GM18873 (cell line): ENCODE results near the gene SEMA4C.

ENCODE experiments used
- ATAC-seq: cut with Tn5 transposase; IDR thresholded peaks from one replicate; pipeline ENCODE4 v1.9.1; 2021; ENCODE audit warnings: mild to moderate bottlenecking, moderate library complexity, moderate number of reproducible peaks; ENCODE audit not compliant: unreplicated experiment, low FRiP score

Gene SEMA4C

GRCh38 chr2:96883306-96883705, 13.4 kb upstream of the SEMA4C start:
- no peak for ATAC-seq

- no peak for ATAC-seq
These were observed 13.0 kb upstream of the SEMA4C start for GRCh38 chr2:96882906-96883305.

DNA sequence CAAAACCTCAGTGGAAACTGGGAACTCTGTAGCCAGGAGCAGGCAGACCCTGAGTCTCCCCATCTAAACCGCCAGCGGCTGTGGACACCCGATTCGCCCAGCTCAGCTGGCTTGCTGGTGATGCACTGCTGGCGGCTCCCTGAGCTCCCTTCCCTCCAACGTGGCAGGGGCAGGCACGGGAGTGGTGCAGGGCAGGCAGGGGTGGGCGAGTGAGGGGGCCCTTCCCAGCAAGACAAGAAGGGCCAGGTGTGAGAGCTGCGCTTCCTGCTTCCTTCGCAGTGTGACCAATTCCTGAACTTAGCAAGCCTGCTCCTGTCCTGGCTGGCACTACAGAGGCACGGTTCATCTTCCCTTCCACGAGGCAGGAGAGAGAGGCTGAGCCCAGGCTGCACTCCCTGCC, 12.3 kb upstream of the SEMA4C start:
- ATAC-seq: no peak

DNA sequence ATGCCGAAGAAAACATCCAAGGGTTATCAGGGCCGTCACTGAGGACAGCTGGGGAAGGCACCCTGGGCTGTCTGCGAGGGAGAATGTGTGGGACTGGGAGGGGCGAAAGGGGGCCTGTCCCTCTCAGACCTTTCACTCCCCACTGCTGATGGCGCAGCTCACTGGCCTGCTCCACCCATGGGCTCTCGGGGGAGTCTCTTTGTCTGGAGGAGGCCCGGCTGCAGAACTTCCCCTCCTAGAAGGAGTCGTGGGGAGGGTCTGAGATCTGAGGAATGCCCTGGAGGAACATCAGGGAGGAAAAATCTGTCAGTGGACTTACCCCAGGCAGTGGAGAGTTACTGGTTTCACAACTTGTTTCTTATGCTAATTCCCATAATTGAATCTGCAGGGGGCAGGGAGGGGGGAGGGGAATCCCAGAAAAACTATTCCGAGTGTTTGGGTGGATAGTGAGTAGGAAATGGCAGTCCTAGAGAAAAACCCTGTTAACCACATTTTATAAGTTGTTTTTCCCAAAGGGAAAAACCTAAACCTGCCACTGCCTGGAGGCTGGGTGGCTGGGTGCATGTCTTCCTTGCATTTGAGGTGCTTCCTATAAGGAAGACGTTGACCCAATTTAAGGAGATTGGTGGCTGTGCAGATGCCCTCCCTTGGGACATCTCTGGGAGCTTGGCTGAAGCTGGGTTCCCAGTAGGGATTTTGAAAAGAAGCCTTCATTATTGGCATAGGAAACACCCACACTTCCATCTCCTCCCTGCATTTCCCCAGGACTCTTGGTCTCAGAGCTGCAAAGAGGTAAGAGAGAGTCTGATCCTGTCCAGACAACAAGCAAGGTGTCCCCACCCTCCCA, 11.7 kb upstream of the SEMA4C start:
- no peak for ATAC-seq

GRCh38 chr2:96880891-96881273, 11.0 kb upstream of the SEMA4C start:
- ATAC-seq: no peak

GRCh38 chr2:96879545-96880040, 9.7 kb upstream of the SEMA4C start:
- ATAC-seq: no peak

DNA sequence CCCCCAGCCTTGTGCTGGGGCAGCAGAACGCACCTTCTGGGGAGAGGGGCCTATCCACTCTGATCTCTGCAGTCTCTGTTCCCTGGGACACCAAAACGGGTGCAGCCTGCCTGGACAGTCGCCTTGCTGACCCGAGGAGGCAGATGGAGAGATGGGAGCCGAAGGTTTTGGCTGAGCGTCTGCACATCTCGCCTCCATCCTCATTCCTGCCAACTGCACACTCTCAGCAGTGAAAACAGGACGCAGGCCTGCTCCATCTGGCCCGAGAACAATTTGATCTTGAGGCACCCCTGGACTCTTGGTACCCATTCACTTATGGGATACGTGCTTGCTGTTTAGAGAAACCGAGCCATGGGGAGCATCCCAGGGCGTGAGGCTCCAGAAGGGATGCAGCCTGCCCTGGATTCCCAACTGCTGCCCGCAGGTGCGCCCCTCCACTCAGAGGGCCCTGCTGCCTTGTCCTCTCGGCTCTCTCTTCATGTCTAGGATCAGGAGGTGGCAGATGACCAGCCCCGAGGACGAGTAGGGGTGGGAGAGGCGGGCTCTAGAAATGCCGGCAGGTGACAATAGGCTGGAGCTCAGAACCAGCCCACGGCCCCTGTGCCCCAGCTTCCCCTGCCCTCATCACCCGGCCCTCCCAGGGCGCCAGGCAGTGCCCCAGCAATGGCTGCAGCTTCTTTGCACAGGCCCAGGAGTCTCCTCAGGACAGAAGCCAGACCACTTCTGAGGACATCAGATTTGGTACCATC, 9.1 kb upstream of the SEMA4C start:
- no peak for ATAC-seq

- ATAC-seq: no peak
These were observed 8.3 kb upstream of the SEMA4C start for GRCh38 chr2:96878171-96878570.

GRCh38 chr2:96877631-96878092, 7.8 kb upstream of the SEMA4C start:
- ATAC-seq: no peak

- ATAC-seq: no peak
These were observed 7.2 kb upstream of the SEMA4C start for GRCh38 chr2:96877042-96877451.

- ATAC-seq: no peak
These were observed 6.6 kb upstream of the SEMA4C start for GRCh38 chr2:96876269-96877041.

DNA sequence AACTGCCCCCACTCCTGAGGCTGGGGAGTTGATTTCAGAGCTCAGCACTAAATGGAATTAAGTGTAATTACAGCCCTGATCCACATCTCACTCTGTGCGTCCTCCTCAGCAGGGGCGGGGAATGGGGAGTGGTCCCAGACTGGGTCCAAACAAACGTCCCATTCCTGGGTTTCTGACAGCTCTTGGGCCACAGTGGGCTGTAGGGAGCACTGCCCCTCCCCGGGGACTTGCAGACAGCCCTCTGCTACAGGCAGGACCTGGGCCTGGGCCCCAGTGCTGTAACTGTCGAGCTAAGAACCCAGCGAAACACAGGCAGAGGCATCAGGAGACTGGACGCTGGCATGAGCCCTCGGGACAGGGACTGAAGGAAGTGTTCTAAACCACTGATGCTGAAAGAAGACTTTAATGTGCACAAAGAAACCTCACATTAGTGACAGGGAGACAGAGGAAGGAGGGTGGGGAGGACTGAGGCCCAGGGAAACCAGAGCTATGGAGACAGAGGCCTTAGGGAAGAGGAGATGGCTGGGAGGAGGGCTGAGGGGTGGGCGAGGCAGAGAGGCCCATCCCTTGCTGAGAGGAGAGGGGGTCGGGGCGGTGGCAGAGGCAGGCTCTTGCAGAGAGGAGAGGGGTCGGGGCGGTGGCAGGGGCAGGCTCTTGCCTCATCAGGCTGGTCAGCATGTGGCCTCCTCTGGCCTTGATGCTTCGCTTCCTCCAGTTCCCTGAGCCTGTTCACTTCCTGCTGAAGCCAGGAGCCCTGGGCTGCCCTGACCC, 5.8 kb upstream of the SEMA4C start:
- ATAC-seq: no peak

DNA sequence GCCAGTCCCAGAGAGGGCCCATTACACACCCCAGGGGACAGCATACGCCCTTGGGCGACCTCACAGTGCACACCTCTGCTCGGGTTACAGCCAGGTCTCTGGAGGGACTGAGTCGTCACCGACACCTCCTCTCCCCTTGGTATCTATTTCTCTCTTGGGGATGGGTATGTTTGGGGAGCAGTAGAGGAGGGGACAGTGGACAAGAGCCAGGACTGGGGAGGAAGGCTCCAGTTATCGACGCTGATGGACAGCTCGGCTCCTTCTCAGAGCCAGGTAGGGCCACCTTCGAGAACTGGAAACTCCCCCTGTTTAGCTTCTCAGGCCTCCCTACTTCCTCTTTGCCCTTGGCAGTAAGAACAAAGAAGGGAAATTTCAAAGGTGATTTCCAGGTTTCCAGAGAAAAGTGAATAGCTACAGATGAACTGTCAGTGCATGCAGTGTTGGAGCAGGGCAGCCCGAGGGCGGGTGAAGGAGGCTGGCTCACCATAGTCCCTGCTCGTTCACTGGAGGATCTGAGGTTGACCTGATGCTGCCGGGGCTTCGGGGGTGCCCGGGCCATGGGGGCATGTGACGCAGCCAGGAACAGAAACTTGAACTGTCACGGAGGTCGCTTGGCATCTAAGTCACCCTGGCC, 4.4 kb upstream of the SEMA4C start:
- peak; percentile 56 for ATAC-seq

- ATAC-seq: no peak
These were observed 3.8 kb upstream of the SEMA4C start for GRCh38 chr2:96873651-96874096.

DNA sequence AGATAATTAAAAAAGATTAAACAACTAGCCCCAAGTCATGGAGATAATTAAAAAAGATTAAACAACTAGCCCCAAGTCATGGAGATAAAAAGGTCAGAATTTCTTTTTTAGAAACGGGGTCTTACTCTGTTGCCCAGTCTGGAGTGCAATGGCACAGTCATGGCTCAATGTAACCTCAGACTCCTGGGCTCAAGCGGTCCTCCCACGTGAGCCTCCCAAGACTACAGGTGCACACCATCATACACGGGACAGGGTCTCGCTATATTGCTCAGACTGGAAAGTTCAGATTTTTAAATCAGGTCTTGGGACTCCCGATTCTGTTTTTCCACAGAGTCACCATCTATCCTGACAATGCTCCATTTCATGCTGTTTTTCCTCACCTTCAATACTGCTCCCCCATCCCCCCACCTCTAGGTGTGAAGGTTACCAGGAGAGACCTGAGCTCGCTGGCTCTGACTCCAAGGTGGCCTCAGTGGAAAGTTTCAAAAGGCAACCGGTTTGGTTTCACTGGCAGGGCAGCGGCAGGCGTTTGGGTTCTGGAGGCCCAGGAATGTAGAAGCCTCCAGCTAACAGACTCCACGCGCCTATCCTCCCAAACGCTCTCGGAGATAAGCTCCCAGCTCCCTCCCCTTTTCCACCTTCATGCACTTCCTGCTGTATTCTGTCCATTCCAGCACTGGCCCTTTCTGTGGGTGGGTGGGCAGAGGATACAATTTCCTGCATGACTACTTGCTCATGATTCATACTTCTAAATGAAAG, 2.9 kb upstream of the SEMA4C start:
- no peak for ATAC-seq

- ATAC-seq: no peak
These were observed 861 bp upstream of the SEMA4C start for GRCh38 chr2:96870626-96871255.

- no peak for ATAC-seq
These were observed 529 bp downstream of the SEMA4C start for GRCh38 chr2:96869281-96869821.
